Hepatocyte (in vitro differentiated cells): ENCODE data around the gene ACSBG1. TPM values are rescaled to one million over a fixed set of nuclear protein-coding genes. Genes with fewer than 3 reads are reported as not detected.

ENCODE experiments used
- DNase-seq: peaks from one replicate; pipeline ENCODE4 v3.0.0-alpha.2; 2016; ENCODE audit warnings: low spot score
- H2AFZ ChIP-seq: fragments of 200-600 bp; sonication (generic); 2 replicates; pipeline ENCODE4 v1.6.0; 2016; ENCODE audit warnings: antibody characterized with exemption, mild to moderate bottlenecking
- H3K27ac ChIP-seq: fragments of 200-600 bp; sonication (generic); 2 replicates; pipeline ENCODE4 v1.5.1; 2016; ENCODE audit warnings: mild to moderate bottlenecking
- H3K27me3 ChIP-seq: fragments of 200-600 bp; sonication (generic); 2 replicates; pipeline ENCODE4 v1.6.1; 2016
- H3K36me3 ChIP-seq: fragments of 200-600 bp; sonication (generic); replicated peaks from 2 replicates; pipeline ENCODE4 v1.5.1; 2016; ENCODE audit warnings: low read depth; ENCODE audit not compliant: insufficient read depth
- H3K4me1 ChIP-seq: fragments of 200-600 bp; sonication (generic); 2 replicates; pipeline ENCODE4 v1.5.1; 2016; ENCODE audit warnings: mild to moderate bottlenecking, moderate library complexity; ENCODE audit not compliant: insufficient read depth
- H3K4me2 ChIP-seq: fragments of 200-600 bp; sonication (generic); 2 replicates; pipeline ENCODE4 v1.6.0; 2016
- H3K4me3 ChIP-seq: fragments of 200-600 bp; sonication (generic); 2 replicates; pipeline ENCODE4 v1.5.1; 2016; ENCODE audit warnings: mild to moderate bottlenecking
- H3K79me2 ChIP-seq: fragments of 200-600 bp; sonication (generic); 2 replicates; pipeline ENCODE4 v1.6.0; 2017; ENCODE audit warnings: mild to moderate bottlenecking
- H3K9me2 ChIP-seq: fragments of 200-600 bp; sonication (generic); replicated peaks from 2 replicates; pipeline ENCODE4 v1.6.0; 2017; ENCODE audit warnings: mild to moderate bottlenecking; ENCODE audit not compliant: insufficient read depth
- H3K9me3 ChIP-seq: fragments of 200-600 bp; sonication (generic); 2 replicates; pipeline ENCODE4 v1.5.1; 2016; ENCODE audit warnings: low read depth, mild to moderate bottlenecking
- H4K20me1 ChIP-seq: fragments of 200-600 bp; sonication (generic); 2 replicates; pipeline ENCODE4 v1.6.0; 2016; ENCODE audit warnings: mild to moderate bottlenecking; ENCODE audit not compliant: insufficient read depth, poor library complexity, severe bottlenecking
- CTCF ChIP-seq: fragments of 200-600 bp; sonication (generic); IDR thresholded peaks from 2 replicates; pipeline ENCODE4 v1.5.1; 2016; ENCODE audit warnings: antibody characterized with exemption, mild to moderate bottlenecking; ENCODE audit not compliant: poor library complexity
- EZH2 ChIP-seq: fragments of 200-600 bp; sonication (generic); IDR thresholded peaks from 2 replicates; pipeline ENCODE4 v1.6.1; 2016; ENCODE audit warnings: antibody characterized with exemption, mild to moderate bottlenecking, borderline replicate concordance
- EZH2phosphoT487 ChIP-seq: fragments of 200-600 bp; sonication (generic); IDR thresholded peaks from one replicate; pipeline ENCODE4 v1.6.1; 2018; ENCODE audit warnings: antibody characterized with exemption, mild to moderate bottlenecking, low read depth, moderate library complexity; ENCODE audit not compliant: unreplicated experiment, severe bottlenecking
- WGBS: methylation state at CpG from one replicate; pipeline ENCODE4 v1.1.6; 2016; ENCODE audit warnings: low lambda C conversion rate; ENCODE audit errors: missing lambda C conversion rate; 5-methylcytosine and 5-hydroxymethylcytosine counted together
- polyA plus RNA-seq: library from polyadenylated mRNA; unstranded; fragments of >200 nt; fragmentation: Nextera tagmentation; extraction: Ambion mirVana; gene quantifications from 2 replicates; pipeline ENCODE4 v1.2.1, GENCODE V29; 2016
- total RNA-seq: library from RNA; depleted of rRNA; stranded (reverse); fragments of >200 nt; gene quantifications from 2 replicates; pipeline ENCODE4 v1.2.3, GENCODE V29; 2014

ACSBG1 gene
- total and polyA plus RNA-seq, 2 experiments from 2014 or later, result 0.10 to 0.93 TPM

GRCh38 chr15:78213425-78213750 lies 21.0 kb downstream of the ACSBG1 start:
- Histone ChIP-seq H3K36me3 (no peaks in the 10 kb centered on the region), H3K4me3 (no peak overlapping the region), H3K27ac (peak overlapping the region; percentile 61), H3K4me1 (peaks cover 34% of the 10 kb centered on the region), H3K9me2 (no peaks in the 10 kb centered on the region), H4K20me1 (no peaks in the 10 kb centered on the region), H3K27me3 (no peaks in the 10 kb centered on the region), H2AFZ (no peak overlapping the region), H3K4me2 (no peak overlapping the region), H3K9me3 (no peaks in the 10 kb centered on the region), H3K79me2 (no peaks in the 10 kb centered on the region)
- TF ChIP-seq CTCF, result no peak
- TF ChIP-seq EZH2, result no peak
- DNase-seq, result no peak
- WGBS, result 95% methylated on average over 6 of the region's 6 CpGs

- Histone ChIP-seq H3K4me3 (no peak overlapping the region), H3K4me1 (peaks cover 34% of the 10 kb centered on the region), H3K27ac (peak overlapping the region; percentile 81), H2AFZ (no peak overlapping the region), H3K4me2 (peak overlapping the region; percentile 50), H4K20me1 (no peaks in the 10 kb centered on the region), H3K9me3 (no peaks in the 10 kb centered on the region), H3K36me3 (no peaks in the 10 kb centered on the region), H3K9me2 (no peaks in the 10 kb centered on the region), H3K27me3 (no peaks in the 10 kb centered on the region), H3K79me2 (no peaks in the 10 kb centered on the region)
- TF ChIP-seq CTCF, result no peak
- TF ChIP-seq EZH2, result no peak
- TF ChIP-seq EZH2phosphoT487, result no peak
- peak; percentile 90 for DNase-seq
- 53% methylated on average over 17 of the region's 17 CpGs for WGBS
Observed at GRCh38 chr15:78212546-78213424, 21.6 kb downstream of the ACSBG1 start.

GRCh38 chr15:78212008-78212407 lies 22.4 kb downstream of the ACSBG1 start:
- Histone ChIP-seq H3K9me2 (no peaks in the 10 kb centered on the region), H3K79me2 (no peaks in the 10 kb centered on the region), H3K27me3 (no peaks in the 10 kb centered on the region), H2AFZ (no peak overlapping the region), H4K20me1 (no peaks in the 10 kb centered on the region), H3K4me3 (no peak overlapping the region), H3K4me2 (peak overlapping the region; percentile 50), H3K9me3 (no peaks in the 10 kb centered on the region), H3K27ac (peak overlapping the region; percentile 81), H3K4me1 (peaks cover 37% of the 10 kb centered on the region), H3K36me3 (no peaks in the 10 kb centered on the region)
- DNase-seq, result no peak
- 91% methylated on average over 10 of the region's 10 CpGs for WGBS
- TF ChIP-seq EZH2 (no peak), CTCF (no peak), EZH2phosphoT487 (no peak)
